Measurements from ENCODE around the gene PTPN3. TPM values are rescaled to one million over a fixed set of nuclear protein-coding genes. Genes with fewer than 3 reads are reported as not detected.
"Not testable (repeated sequence)": the region's sequence is repeated elsewhere in the genome, so short reads cannot be mapped to it uniquely, and the experiment has no call there.

The PTPN3 gene, protein sequence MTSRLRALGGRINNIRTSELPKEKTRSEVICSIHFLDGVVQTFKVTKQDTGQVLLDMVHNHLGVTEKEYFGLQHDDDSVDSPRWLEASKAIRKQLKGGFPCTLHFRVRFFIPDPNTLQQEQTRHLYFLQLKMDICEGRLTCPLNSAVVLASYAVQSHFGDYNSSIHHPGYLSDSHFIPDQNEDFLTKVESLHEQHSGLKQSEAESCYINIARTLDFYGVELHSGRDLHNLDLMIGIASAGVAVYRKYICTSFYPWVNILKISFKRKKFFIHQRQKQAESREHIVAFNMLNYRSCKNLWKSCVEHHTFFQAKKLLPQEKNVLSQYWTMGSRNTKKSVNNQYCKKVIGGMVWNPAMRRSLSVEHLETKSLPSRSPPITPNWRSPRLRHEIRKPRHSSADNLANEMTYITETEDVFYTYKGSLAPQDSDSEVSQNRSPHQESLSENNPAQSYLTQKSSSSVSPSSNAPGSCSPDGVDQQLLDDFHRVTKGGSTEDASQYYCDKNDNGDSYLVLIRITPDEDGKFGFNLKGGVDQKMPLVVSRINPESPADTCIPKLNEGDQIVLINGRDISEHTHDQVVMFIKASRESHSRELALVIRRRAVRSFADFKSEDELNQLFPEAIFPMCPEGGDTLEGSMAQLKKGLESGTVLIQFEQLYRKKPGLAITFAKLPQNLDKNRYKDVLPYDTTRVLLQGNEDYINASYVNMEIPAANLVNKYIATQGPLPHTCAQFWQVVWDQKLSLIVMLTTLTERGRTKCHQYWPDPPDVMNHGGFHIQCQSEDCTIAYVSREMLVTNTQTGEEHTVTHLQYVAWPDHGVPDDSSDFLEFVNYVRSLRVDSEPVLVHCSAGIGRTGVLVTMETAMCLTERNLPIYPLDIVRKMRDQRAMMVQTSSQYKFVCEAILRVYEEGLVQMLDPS
- 3.7 and 4.8 TPM in 2 replicates for total RNA-seq
- long read RNA-seq, full-length matches to known transcripts: 3 of 13 reads
- long read RNA-seq, partial matches to known transcripts: 3 of 13 reads
- long read RNA-seq, other reads (novel, unspliced or antisense): 7 of 13 reads

DNA sequence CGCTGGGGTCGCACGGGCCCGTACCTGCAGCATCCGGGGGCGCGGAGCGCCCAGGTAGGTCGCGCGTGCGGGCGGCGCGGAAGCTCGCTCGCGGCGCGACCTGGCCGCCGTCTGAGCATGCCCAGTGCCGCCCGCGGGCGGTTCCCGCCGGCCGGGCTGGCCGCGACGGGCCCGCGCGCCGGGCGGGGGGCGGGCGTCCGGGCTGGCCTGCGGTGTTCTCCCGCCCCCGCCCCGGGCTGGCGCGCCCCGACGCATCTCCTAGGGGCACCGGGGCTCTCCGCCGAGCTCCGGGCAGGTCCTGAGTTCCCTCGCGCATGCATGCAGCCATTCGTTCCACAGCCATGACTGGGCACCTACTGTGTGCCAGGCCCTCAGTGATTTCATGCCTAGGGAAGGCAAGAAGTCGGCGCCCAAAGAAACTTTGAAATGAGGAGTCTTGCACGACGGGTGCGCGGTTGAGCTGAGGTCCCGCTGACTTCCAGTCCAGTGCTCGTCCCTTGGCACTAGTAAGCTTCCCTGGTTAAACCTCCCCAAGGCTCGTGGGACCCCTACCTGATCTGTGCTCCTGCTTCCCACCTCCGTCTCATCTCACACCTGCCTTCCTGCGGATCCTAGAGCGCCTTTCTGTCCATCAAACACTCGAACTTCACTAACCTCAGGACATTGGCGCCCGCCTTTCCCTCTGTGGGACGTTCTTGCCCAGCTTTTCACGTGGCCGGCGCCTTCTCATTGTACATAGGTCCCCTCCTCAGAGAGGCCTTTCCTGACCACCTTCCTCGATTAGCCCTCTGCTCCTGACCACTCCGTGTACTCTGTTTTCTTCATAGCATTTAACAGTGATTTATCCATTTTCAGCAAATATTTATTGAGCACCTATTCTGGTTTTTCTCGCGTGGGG is at the start of gene PTPN3:
Gene PTPN3, minus strand, starts transcription at position 113 of the 898 bp plus-strand sequence. CDS start 34,873 bp downstream, outside the sequence.
- no peaks in the 10 kb centered on the region for H3K36me3 Mint-ChIP-seq (ENCODE audit: insufficient read depth)
- TF ChIP-seq, protein P1, sequence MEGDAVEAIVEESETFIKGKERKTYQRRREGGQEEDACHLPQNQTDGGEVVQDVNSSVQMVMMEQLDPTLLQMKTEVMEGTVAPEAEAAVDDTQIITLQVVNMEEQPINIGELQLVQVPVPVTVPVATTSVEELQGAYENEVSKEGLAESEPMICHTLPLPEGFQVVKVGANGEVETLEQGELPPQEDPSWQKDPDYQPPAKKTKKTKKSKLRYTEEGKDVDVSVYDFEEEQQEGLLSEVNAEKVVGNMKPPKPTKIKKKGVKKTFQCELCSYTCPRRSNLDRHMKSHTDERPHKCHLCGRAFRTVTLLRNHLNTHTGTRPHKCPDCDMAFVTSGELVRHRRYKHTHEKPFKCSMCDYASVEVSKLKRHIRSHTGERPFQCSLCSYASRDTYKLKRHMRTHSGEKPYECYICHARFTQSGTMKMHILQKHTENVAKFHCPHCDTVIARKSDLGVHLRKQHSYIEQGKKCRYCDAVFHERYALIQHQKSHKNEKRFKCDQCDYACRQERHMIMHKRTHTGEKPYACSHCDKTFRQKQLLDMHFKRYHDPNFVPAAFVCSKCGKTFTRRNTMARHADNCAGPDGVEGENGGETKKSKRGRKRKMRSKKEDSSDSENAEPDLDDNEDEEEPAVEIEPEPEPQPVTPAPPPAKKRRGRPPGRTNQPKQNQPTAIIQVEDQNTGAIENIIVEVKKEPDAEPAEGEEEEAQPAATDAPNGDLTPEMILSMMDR (IDR thresholded peaks at IDR 0.05; ENCODE audit: unreplicated experiment): no peak
- no peaks in the 10 kb centered on the region for H3K9me3 Mint-ChIP-seq (ENCODE audit: low read depth)
- peaks cover 8% of the 10 kb centered on the region for H3K4me1 Mint-ChIP-seq (ENCODE audit: low read depth)
- H3K27me3 Mint-ChIP-seq: peaks cover 81% of the 10 kb centered on the region
- no peak for DNase-seq (ENCODE audit: low spot score, unreplicated experiment)
- peak within 1 kb of the TSS; percentile 79 for H3K4me3 Mint-ChIP-seq (ENCODE audit: low read depth)
- H3K27ac Mint-ChIP-seq: peak within 1 kb of the TSS; percentile 87

DNA sequence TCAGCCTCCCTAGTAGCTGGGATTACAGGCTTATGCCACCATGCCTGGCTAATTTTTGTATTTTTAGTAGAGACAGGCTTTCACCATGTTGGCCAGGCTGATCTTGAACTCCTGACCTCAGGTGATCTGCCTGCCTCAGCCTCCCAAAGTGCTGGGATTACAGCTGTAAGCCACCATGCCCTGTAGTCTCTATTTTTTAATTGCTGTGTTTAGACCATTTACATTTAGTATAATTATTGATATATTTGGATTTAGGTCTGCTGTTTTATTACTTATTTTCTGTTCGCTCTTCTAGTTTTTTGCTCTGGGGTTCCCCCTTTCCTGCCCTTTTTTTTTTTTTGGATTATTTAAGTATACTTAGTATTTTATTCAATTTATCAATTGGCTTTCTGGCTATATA is 46.8 kb upstream of the PTPN3 start:
- not testable (repeated sequence) for H3K4me1 Mint-ChIP-seq (ENCODE audit: low read depth); H3K36me3 Mint-ChIP-seq (ENCODE audit: insufficient read depth); H3K27ac Mint-ChIP-seq; DNase-seq (ENCODE audit: low spot score, unreplicated experiment); H3K27me3 Mint-ChIP-seq; H3K4me3 Mint-ChIP-seq (ENCODE audit: low read depth); H3K9me3 Mint-ChIP-seq (ENCODE audit: low read depth)

DNA sequence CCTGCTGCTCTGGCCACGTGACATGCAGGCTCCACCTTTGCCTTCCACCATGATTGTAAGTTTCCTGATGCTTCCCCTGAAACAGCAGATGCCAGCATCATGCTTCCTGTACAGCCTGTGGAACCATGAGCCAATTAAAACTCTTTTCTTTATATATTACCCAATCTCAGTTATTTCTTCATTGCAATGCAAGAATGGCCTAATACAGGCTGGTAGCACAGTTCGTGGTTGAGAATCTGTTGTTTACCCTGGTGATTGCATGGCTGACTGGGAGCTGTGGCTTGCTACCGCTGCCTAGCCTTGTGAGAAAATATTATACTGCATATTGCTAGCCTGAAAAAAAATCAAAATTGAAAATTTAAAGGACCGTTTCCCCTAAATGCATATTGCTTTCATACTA is 44.8 kb upstream of the PTPN3 start:
- Mint-ChIP-seq H3K27ac (no peak overlapping the region), H3K27me3 (peaks cover 16% of the 10 kb centered on the region), H3K9me3 (ENCODE audit: low read depth) (peaks cover 10% of the 10 kb centered on the region), H3K36me3 (ENCODE audit: insufficient read depth) (no peaks in the 10 kb centered on the region), H3K4me3 (ENCODE audit: low read depth) (no peak overlapping the region), H3K4me1 (ENCODE audit: low read depth) (no peaks in the 10 kb centered on the region)
- DNase-seq (ENCODE audit: low spot score, unreplicated experiment): no peak
- TF ChIP-seq, protein P1 (IDR thresholded peaks at IDR 0.05; ENCODE audit: unreplicated experiment): no peak

DNA sequence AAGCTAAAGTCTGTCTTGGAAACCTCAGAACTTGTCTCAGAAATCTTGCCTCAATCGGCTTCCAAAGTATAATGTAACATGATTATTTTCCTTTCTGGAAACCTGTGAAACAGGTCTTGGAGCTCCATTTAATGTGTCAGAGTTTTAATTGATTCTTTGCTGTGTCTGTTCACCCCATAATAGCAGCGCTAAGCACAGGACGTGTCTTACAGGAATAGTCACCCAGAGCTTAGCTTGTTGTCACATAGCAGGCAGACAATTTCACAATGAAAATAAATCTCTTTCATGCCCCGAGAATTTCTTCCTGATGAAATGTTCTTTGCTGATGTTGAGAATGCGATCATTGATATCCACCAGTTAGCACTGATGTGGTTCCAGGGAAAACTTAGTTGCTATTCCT is 40.2 kb upstream of the PTPN3 start:
- no peak overlapping the region for H3K27ac Mint-ChIP-seq
- no peak for DNase-seq (ENCODE audit: low spot score, unreplicated experiment)
- no peak overlapping the region for H3K4me3 Mint-ChIP-seq (ENCODE audit: low read depth)
- no peaks in the 10 kb centered on the region for H3K4me1 Mint-ChIP-seq (ENCODE audit: low read depth)
- peaks cover 32% of the 10 kb centered on the region for H3K27me3 Mint-ChIP-seq
- TF ChIP-seq, protein P1 (IDR thresholded peaks at IDR 0.05; ENCODE audit: unreplicated experiment): no peak
- no peaks in the 10 kb centered on the region for H3K36me3 Mint-ChIP-seq (ENCODE audit: insufficient read depth)
- H3K9me3 Mint-ChIP-seq (ENCODE audit: low read depth): peaks cover 4% of the 10 kb centered on the region

DNA sequence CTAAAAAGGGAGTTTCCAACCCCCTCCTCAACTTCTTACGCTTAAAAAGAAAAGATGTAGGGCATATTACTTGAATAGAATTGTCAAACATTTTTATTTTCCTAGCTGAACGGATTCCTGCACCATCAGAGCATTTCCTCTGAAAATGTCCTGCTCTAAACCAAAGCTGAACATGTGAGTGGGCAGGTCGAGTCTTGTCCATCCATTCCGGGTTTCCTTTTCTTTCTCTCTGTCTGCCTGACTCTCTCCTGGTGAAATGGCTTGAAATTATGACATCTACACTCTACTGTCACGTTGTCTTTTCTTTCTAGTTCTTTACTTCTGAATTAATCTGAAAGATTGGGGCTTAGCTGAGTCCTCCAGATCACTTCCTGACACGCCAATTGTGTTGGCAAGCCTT is 39.2 kb upstream of the PTPN3 start:
- no peak overlapping the region for H3K27ac Mint-ChIP-seq
- TF ChIP-seq, protein P1 (IDR thresholded peaks at IDR 0.05; ENCODE audit: unreplicated experiment): no peak
- peaks cover 32% of the 10 kb centered on the region for H3K27me3 Mint-ChIP-seq
- no peaks in the 10 kb centered on the region for H3K36me3 Mint-ChIP-seq (ENCODE audit: insufficient read depth)
- no peaks in the 10 kb centered on the region for H3K4me1 Mint-ChIP-seq (ENCODE audit: low read depth)
- no peak overlapping the region for H3K4me3 Mint-ChIP-seq (ENCODE audit: low read depth)
- no peak for DNase-seq (ENCODE audit: low spot score, unreplicated experiment)
- H3K9me3 Mint-ChIP-seq (ENCODE audit: low read depth): peaks cover 4% of the 10 kb centered on the region

Data from progenitor cell of endocrine pancreas (in vitro differentiated cells).